ENCODE data around the gene DNMT1.
A peak's percentile ranks its signal among the peaks of the same experiment; 100 is the strongest.

The DNMT1 gene

GRCh38 chr19:10112895-10113591 lies 81.7 kb downstream of the DNMT1 start:
- no peak for FAIRE-seq

DNA sequence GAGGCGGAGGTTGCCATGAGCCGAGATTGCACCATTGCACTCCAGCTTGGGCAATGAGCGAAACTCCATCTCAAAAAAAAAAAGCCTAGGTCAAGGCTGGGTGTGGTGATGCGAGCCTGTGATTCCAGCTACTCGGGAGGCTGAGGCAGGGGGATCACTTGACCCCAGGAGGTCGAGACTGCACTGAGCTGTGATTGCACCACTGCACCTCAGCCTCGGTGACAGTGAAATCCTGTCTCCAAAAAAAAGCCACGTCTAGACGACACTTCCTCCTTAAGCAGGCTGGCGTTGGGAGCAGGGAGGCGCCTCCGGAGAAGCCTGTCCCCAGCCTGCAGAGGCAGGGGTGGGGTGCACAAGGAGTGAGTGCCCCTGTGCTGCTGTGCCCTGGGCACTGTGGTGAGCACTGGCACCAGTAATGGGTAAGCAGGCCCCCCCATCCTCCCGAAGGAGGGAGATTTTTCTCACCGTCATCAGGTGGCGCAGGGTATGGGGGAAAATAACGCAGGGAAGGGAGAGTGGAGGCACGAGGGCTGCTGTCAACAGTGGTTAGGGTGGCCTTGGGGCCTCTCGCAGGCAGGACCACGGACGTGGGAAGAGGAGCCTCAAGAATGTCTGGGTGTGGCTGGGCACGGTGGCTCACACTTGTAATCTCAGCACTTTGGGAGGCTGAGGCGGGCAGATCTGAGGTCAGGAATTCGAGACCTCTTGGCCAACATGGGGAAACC lies 82.6 kb downstream of the DNMT1 start:
- FAIRE-seq = no peak

DNA sequence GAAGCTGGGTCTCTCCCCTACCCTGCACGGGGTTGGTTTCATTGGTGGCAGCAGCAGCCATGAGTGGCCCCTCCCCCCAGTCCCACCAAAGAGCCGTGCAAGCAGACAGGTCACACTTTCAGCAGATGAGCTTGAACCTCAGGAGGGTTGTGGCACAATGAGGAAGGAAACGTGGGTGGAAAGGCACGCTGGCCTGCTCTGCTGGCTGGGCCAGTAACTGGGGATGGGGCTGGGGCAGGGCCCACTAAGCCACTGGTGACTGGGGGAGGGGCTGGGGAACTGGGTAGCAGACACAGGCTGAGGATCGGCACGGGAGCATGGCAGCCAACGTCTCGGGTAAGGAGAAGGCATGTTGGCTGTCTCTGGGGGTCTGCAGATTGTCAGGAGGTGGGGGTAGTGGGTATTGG lies 83.3 kb downstream of the DNMT1 start, which contains the start of gene P2RY11:
TSS of gene P2RY11 (plus strand) at position 289 of the 407 bp plus-strand sequence. CDS start at position 318, 29 bp downstream.
- FAIRE-seq = no peak

GRCh38 chr19:10110972-10111317 lies 83.8 kb downstream of the DNMT1 start:
- no peak for FAIRE-seq

DNA sequence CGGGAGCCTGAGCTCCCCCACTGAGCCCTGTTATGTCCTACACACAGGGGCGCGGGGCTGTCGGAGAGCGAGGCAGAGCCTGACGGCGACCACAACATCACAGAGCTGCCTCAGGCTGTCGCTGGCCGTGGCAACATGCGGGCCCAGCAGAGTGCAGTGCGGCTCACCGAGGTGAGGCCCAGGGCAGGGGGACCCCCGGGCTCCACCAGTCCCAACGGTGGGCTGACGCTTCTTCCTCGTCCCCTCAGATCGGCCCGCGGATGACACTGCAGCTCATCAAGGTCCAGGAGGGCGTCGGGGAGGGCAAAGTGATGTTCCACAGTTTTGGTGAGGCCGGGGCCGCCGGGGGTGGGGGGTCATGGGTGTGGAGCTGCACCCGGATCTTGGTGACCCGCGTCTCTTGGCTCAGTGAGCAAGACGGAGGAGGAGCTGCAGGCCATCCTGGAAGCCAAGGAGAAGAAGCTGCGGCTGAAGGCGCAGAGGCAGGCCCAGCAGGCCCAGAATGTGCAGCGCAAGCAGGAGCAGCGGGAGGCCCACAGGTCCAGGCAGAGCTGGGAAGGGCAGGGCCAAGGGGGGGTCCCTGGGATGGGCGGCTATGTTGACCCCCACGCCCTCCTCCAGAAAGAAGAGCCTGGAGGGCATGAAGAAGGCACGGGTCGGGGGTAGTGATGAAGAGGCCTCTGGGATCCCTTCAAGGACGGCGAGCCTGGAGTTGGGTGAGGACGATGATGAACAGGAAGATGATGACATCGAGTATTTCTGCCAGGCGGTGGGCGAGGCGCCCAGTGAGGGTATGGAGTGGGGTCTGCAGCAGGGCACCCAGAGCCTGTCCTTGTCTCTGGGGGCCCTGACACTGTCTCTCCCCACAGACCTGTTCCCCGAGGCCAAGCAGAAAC lies 84.4 kb downstream of the DNMT1 start:
- no peak for FAIRE-seq

GRCh38 chr19:10109528-10109927 lies 85.2 kb downstream of the DNMT1 start:
- no peak for FAIRE-seq

GRCh38 chr19:10107817-10108367 lies 86.9 kb downstream of the DNMT1 start:
- no peak for FAIRE-seq

- no peak for FAIRE-seq
Measured at GRCh38 chr19:10107254-10107653, 87.5 kb downstream of the DNMT1 start.

DNA sequence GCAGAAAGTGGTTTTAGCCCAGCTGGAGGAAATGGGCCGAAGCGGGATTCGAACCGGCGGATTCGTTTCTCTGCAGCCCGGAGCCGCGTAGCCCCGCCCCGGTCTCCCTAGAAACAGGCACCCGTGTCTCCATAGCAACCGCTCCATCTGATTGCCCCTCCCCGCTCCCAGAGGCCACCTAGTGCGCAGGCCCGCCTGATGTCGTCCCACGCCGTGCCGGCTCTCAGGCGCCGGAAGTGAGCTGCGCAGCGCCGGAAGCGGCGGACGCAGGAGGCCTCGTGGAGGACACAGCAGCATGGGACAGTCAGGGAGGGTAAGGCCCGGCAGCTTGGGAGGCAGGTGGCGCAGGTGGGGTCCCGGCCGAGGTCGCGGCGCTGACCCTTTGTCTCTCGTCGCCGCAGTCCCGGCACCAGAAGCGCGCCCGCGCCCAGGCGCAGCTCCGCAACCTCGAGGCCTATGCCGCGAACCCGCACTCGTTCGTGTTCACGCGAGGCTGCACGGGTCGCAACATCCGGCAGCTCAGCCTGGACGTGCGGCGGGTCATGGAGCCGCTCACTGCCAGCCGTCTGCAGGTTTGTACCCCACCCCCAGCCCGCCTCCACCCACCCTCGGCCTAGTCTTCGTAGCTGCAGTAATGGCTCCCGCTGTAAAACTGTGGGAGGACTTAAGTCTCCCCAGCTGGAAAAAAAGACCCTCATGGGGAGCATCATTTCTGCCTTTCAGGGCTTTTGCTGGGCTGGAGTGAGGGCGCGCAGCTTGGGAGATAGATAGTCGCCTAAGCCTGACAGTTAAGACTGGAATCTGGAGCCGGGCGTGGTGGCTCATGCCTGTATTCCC lies 88.4 kb downstream of the DNMT1 start, which contains the start of gene PPAN:
TSS of gene PPAN (plus strand) at position 263 of the 837 bp plus-strand sequence. CDS start at position 296, 33 bp downstream.
- peak; percentile 72 for FAIRE-seq

GRCh38 chr19:10105509-10106099 lies 89.1 kb downstream of the DNMT1 start:
- FAIRE-seq = no peak

GRCh38 chr19:10104665-10105508 lies 89.9 kb downstream of the DNMT1 start:
- no peak for FAIRE-seq

- FAIRE-seq = no peak
Measured at GRCh38 chr19:10104130-10104513, 90.6 kb downstream of the DNMT1 start.

DNA sequence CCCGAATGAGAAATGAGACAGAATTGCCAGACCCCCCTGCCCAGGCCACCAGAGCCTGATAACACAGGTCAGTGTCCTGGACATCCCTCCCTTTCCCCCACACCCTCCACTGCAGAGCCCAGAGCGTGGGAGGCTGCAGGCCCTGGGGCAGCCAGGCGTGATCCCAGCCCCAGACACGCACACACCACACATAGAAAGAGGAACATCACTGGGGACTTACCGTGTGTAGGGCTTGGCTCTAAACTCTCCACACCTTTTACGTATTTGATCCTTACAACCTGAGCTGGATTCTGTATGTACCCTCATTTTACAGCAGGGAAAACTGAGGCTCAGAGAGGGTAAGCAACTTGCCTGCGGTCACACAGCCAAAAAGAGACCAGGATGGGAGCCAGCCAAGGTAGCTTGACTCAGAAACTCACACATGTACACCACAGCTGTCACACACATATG lies 91.9 kb downstream of the DNMT1 start:
- no peak for FAIRE-seq

DNA sequence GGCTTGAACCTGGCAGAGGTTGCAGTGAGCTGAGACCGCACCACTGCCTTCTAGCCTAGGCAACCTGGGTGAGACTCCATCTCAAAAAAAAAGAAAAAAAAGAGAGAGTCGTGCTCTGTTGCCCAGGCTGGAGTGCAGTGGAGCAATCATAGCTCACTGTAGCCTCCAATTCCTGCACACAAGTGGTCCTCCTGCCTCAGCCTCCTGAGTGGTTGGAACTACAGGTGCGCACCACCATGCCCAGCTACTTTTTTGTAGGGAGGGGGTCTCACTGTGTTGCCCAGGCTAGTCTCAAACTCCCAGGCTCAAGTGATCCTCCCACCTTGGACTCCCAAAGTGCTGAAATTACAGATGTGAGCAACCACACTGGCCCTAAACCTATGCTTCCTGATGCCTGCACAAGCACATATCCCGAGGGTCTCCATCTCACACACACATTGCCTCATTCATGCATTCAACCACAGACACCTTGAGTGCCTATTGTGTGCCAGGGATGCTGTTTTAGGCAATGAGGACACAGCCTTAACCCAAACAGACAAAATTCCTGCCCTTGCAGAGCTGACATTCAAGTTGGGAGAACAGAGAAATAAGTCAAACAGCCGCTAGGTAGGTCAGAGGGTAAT lies 94.5 kb downstream of the DNMT1 start:
- FAIRE-seq = no peak

DNA sequence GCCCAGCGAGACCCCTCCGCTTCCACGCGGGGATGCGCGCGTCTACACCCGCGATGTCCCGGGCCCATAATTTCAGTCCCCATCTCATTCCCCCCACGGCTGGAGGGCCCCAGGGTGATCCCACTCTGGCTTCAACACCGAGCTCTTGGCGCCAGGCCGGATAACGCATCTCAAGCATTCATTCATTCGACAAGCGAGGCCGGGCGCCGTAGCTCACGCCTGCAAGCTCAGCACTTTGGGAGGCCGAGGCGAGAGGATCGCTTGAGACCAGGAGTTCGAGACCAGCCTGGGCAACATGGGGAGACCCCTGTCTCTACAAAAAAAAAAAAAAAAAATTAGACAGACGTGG lies 98.2 kb downstream of the DNMT1 start:
- FAIRE-seq = no peak

GRCh38 chr19:10095948-10096614 lies 98.7 kb downstream of the DNMT1 start:
- FAIRE-seq = no peak

DNA sequence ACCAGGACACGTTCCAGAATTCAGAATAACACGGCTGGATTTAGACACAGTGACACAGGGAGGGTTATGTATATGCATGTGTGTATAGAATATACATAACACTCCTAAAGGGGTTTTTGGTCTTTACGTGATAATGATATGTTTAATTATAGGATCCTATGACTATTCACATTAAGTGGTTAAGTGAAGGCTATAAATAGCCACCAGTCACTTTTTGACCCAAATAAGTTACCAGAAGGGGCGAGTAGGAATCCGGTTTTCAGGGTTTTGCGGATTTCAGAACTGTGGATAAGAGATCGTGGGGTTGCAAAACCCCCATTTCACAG lies 99.2 kb downstream of the DNMT1 start:
- no peak for FAIRE-seq

GRCh38 chr19:10093295-10094186 lies 101.2 kb downstream of the DNMT1 start:
- FAIRE-seq = no peak
